ENCODE measurements around the gene DYNLT2.

DYNLT2 gene

GRCh38 chr6:169738976-169739529 is 12.3 kb downstream of the DYNLT2 start:
- DNase-seq (ENCODE audit: low read depth): no peak
- H3K4me3 ChIP-seq (ENCODE audit: low read depth, low read length): no peak overlapping the region
- TF ChIP-seq MYC (IDR thresholded peaks at IDR 0.05; ENCODE audit: low read depth, low read length) (no peak), MAX (IDR thresholded peaks at IDR 0.05; ENCODE audit: low read depth, low read length) (no peak), CTCF (IDR thresholded peaks at IDR 0.05; ENCODE audit: low read depth, low read length) (no peak), POLR2A (IDR thresholded peaks at IDR 0.05; ENCODE audit: extremely low read depth, insufficient read length) (no peak)

GRCh38 chr6:169738204-169738975 is 13.0 kb downstream of the DYNLT2 start:
- peak; percentile 22 for DNase-seq (ENCODE audit: low read depth)
- TF ChIP-seq MAX (IDR thresholded peaks at IDR 0.05; ENCODE audit: low read depth, low read length) (no peak), POLR2A (IDR thresholded peaks at IDR 0.05; ENCODE audit: extremely low read depth, insufficient read length) (no peak), CTCF (IDR thresholded peaks at IDR 0.05; ENCODE audit: low read depth, low read length) (no peak)
- no peak overlapping the region for H3K4me3 ChIP-seq (ENCODE audit: low read depth, low read length)

GRCh38 chr6:169729961-169730360 is 21.4 kb downstream of the DYNLT2 start:
- no peak overlapping the region for H3K4me3 ChIP-seq (ENCODE audit: low read depth, low read length)
- TF ChIP-seq MAX (IDR thresholded peaks at IDR 0.05; ENCODE audit: low read depth, low read length) (no peak), MYC (IDR thresholded peaks at IDR 0.05; ENCODE audit: low read depth, low read length) (no peak), CTCF (IDR thresholded peaks at IDR 0.05; ENCODE audit: low read depth, low read length) (no peak), POLR2A (IDR thresholded peaks at IDR 0.05; ENCODE audit: extremely low read depth, insufficient read length) (no peak)
- DNase-seq (ENCODE audit: low read depth): no peak

GRCh38 chr6:169726963-169727362 is 24.4 kb downstream of the DYNLT2 start:
- TF ChIP-seq CTCF (IDR thresholded peaks at IDR 0.05; ENCODE audit: low read depth, low read length) (no peak), POLR2A (IDR thresholded peaks at IDR 0.05; ENCODE audit: extremely low read depth, insufficient read length) (no peak), MAX (IDR thresholded peaks at IDR 0.05; ENCODE audit: low read depth, low read length) (no peak), MYC (IDR thresholded peaks at IDR 0.05; ENCODE audit: low read depth, low read length) (no peak)
- DNase-seq (ENCODE audit: low read depth): no peak
- H3K4me3 ChIP-seq (ENCODE audit: low read depth, low read length): no peak overlapping the region

- H3K4me3 ChIP-seq (ENCODE audit: low read depth, low read length): peak overlapping the region; percentile 72
- DNase-seq (ENCODE audit: low read depth): no peak
- TF ChIP-seq MAX (IDR thresholded peaks at IDR 0.05; ENCODE audit: low read depth, low read length) (no peak), MYC (IDR thresholded peaks at IDR 0.05; ENCODE audit: low read depth, low read length) (no peak), CTCF (IDR thresholded peaks at IDR 0.05; ENCODE audit: low read depth, low read length) (no peak), POLR2A (IDR thresholded peaks at IDR 0.05; ENCODE audit: extremely low read depth, insufficient read length) (no peak)
Measured at GRCh38 chr6:169726049-169726400, 25.3 kb downstream of the DYNLT2 start.

All from NB4 (cell line).